Right ventricle myocardium inferior (tissue), 1 donor: ENCODE data around the gene ATL3. TPM values are rescaled to one million over a fixed set of nuclear protein-coding genes. Genes with fewer than 3 reads are reported as not detected.
"Not testable (repeated sequence)": the region's sequence is repeated elsewhere in the genome, so short reads cannot be mapped to it uniquely, and the experiment has no call there.

Source experiments
- ATAC-seq: fragments of 200-7000 bp; cut with Tn5 transposase; one replicate; pipeline ENCODE4 v1.9.1; 2020; ENCODE audit warnings: mild to moderate bottlenecking, moderate library complexity
- DNase-seq: peaks from one replicate; pipeline ENCODE4 v3.0.0; 2021; ENCODE audit errors: missing footprints
- intact Hi-C: fragments of 100-400 bp; cut with DNase I; formaldehyde crosslinking; loops from one replicate; pipeline ENCODE4 v1.11.0; 2022
- long read RNA-seq: library from polyadenylated mRNA; unstranded; transcript quantifications from one replicate; pipeline ENCODE4 v2.0.0, GENCODE V29; 2021
- total RNA-seq: library from RNA; stranded (reverse); fragmentation: NEBNext Ultra II Directional; extraction: Animal tissue kit (Norgen Biotek cat#: 25700); gene quantifications from one replicate; pipeline ENCODE4 v1.2.1, GENCODE V29; 2021
- donor health status: DM: no; HTN: yes; CAD: no; lungs with severe emphysema.

The ATL3 gene
- 15.4 TPM for total RNA-seq
- long read RNA-seq, full-length matches to known transcripts, result 4 of 6 reads
- long read RNA-seq, partial matches to known transcripts, result 0 of 6 reads
- long read RNA-seq, other reads (novel, unspliced or antisense), result 2 of 6 reads

- DNase-seq, result peak; percentile 99
- peak; percentile 95 for ATAC-seq
- intact Hi-C loops, result loop anchor here (1.0 to 5.0 kb wide), 2 partner anchors 10 to 66 kb away; partner anchors contain the start of gene RTN3
Measured at GRCh38 chr11:63671322-63672155, at the start of gene ATL3. ATL3 (minus strand) TSS chr11:63671376; CDS start chr11:63671335, 41 bp downstream.

- intact Hi-C loops, result no loop called here
- DNase-seq (no peak), ATAC-seq (no peak)
Measured at GRCh38 chr11:63720611-63721010, 49.4 kb upstream of the ATL3 start.

- intact Hi-C loops, result no loop called here
- DNase-seq (no peak), ATAC-seq (no peak)
Measured at GRCh38 chr11:63719987-63720386, 48.8 kb upstream of the ATL3 start.

- intact Hi-C loops, result no loop called here
- no peak for DNase-seq
- no peak for ATAC-seq
Measured at GRCh38 chr11:63719001-63719400, 47.8 kb upstream of the ATL3 start.

- no peak for DNase-seq
- intact Hi-C loops, result no loop called here
- no peak for ATAC-seq
Measured at GRCh38 chr11:63716046-63716445, 44.9 kb upstream of the ATL3 start.

- no peak for ATAC-seq
- intact Hi-C loops, result no loop called here
- no peak for DNase-seq
Measured at GRCh38 chr11:63713766-63714165, 42.6 kb upstream of the ATL3 start.

GRCh38 chr11:63711838-63712237, 40.7 kb upstream of the ATL3 start:
- ATAC-seq (no peak), DNase-seq (no peak)
- intact Hi-C loops, result no loop called here

- peak; percentile 77 for ATAC-seq
- DNase-seq, result no peak
- intact Hi-C loops, result no loop called here
Measured at GRCh38 chr11:63710476-63711217, 39.5 kb upstream of the ATL3 start.

- intact Hi-C loops, result no loop called here
- ATAC-seq, result no peak
- no peak for DNase-seq
Measured at GRCh38 chr11:63709336-63709884, 38.2 kb upstream of the ATL3 start.

- intact Hi-C loops, result no loop called here
- DNase-seq, result no peak
- no peak for ATAC-seq
Measured at GRCh38 chr11:63708764-63709163, 37.6 kb upstream of the ATL3 start.

GRCh38 chr11:63705526-63705925, 34.4 kb upstream of the ATL3 start:
- ATAC-seq (no peak), DNase-seq (no peak)
- intact Hi-C loops, result no loop called here

GRCh38 chr11:63699896-63700295, 28.7 kb upstream of the ATL3 start:
- DNase-seq, result no peak
- intact Hi-C loops, result no loop called here
- ATAC-seq, result no peak

GRCh38 chr11:63698976-63699733, 28.0 kb upstream of the ATL3 start:
- ATAC-seq (no peak), DNase-seq (no peak)
- intact Hi-C loops, result no loop called here

- intact Hi-C loops, result no loop called here
- ATAC-seq (no peak), DNase-seq (no peak)
Measured at GRCh38 chr11:63694596-63694995, 23.4 kb upstream of the ATL3 start.

GRCh38 chr11:63687845-63688244, 16.7 kb upstream of the ATL3 start:
- DNase-seq (no peak), ATAC-seq (no peak)
- intact Hi-C loops, result no loop called here

- no peak for DNase-seq
- intact Hi-C loops, result no loop called here
Measured at GRCh38 chr11:63686926-63687325, 15.8 kb upstream of the ATL3 start.

GRCh38 chr11:63685158-63685721, 14.1 kb upstream of the ATL3 start:
- DNase-seq, ATAC-seq, intact Hi-C loops: not testable (repeated sequence)

More at GRCh38 chr11:63686926-63687325, 15.8 kb upstream of the ATL3 start:
- no peak for ATAC-seq

GRCh38 chr11:63683133-63683991, 12.2 kb upstream of the ATL3 start:
- ATAC-seq (no peak), DNase-seq (no peak)
- intact Hi-C loops, result no loop called here
